Heart right ventricle (tissue), 16 donors: ENCODE results near the gene SKIC2. TPM values are rescaled to one million over a fixed set of nuclear protein-coding genes. Genes with fewer than 3 reads are reported as not detected.
"Not testable (repeated sequence)": the region's sequence is repeated elsewhere in the genome, so short reads cannot be mapped to it uniquely, and the experiment has no call there.

Experiments
- ATAC-seq, 8 donors: fragments of 200-7000 bp; cut with Tn5 transposase; one replicate each; pipeline ENCODE4 v1.9.1; 2020; ENCODE audit warnings: mild to moderate bottlenecking in 8 of 8, moderate library complexity in 8 of 8, moderate number of reproducible peaks in 1 of 8
- DNase-seq, 2 donors: peaks; one replicate each; pipeline ENCODE4 v3.0.0-alpha.2; 2020
- H3K27ac ChIP-seq, 10 donors: fragments of 200-600 bp; sonication (generic) in 2 of 10; one replicate each; pipeline versions ENCODE4 v1.5.0 to v1.8.0; 2020 to 2022; ENCODE audit warnings: mild to moderate bottlenecking in 3 of 10
- H3K27me3 ChIP-seq, 7 donors: fragments of 200-600 bp; one replicate each; pipeline ENCODE4 v1.8.0; 2021 to 2022; ENCODE audit warnings: mild to moderate bottlenecking in 2 of 7
- H3K36me3 ChIP-seq, 9 donors: fragments of 200-600 bp; sonication (generic) in 1 of 9; one replicate each; pipeline versions ENCODE4 v1.5.0 to v1.8.0; 2020 to 2022; ENCODE audit warnings: mild to moderate bottlenecking in 2 of 9
- H3K4me1 ChIP-seq, 9 donors: fragments of 200-600 bp; sonication (generic) in 1 of 9; one replicate each; pipeline versions ENCODE4 v1.5.0 to v1.8.0; 2020 to 2022; ENCODE audit warnings: mild to moderate bottlenecking in 4 of 9
- H3K4me3 ChIP-seq, 10 donors: fragments of 200-600 bp; sonication (generic) in 2 of 10; one replicate each; pipeline versions ENCODE4 v1.5.0 to v1.8.0; 2020 to 2022; ENCODE audit warnings: mild to moderate bottlenecking in 7 of 10, moderate library complexity in 2 of 10
- H3K9me3 ChIP-seq, 11 donors: fragments of 200-600 bp in 10 of 11; sonication (generic) in 2 of 11; one replicate each; pipeline versions ENCODE4 v1.5.0 to v1.8.0; 2013 to 2022; ENCODE audit warnings: mild to moderate bottlenecking in 2 of 11, control low read depth in 1 of 11, moderate library complexity in 1 of 11
- CTCF ChIP-seq, 9 donors: fragments of 200-600 bp; sonication (generic) in 2 of 9; IDR thresholded peaks; one replicate each; pipeline versions ENCODE4 v1.5.0 to v1.8.0; 2021 to 2022; ENCODE audit warnings: antibody characterized with exemption in 9 of 9, mild to moderate bottlenecking in 5 of 9, moderate library complexity in 1 of 9
- WGBS, 2 donors: extraction: QIAGEN DNeasy Blood & Tissue Kit; methylation state at CpG; one replicate each; pipeline ENCODE4 v1.1.7; 2013; ENCODE audit warnings: inconsistent platforms in 1 of 2; 5-methylcytosine and 5-hydroxymethylcytosine counted together
- intact Hi-C, 10 donors: fragments of 100-400 bp; cut with DNase I; formaldehyde crosslinking; loops; one replicate each; pipeline versions ENCODE4 v1.11.1 to v1.14.2; 2022
- polyA plus RNA-seq, 2 donors: library from polyadenylated mRNA; stranded (reverse); fragments of 200-250 nt; gene quantifications; one replicate each; pipeline ENCODE4 v1.2.3, GENCODE V29; 2013
- total RNA-seq, 10 donors: library from RNA; stranded (reverse); fragmentation: NEBNext Ultra II Directional in 3 of 10; extraction: Animal tissue kit (Norgen Biotek cat#: 25700) in 3 of 10; gene quantifications; one replicate each; pipeline versions ENCODE4 v1.2.1 to v1.2.4, GENCODE V29; 2021 to 2023
- donor health status: Arrhythmogenic right ventricular cardiomyopathy.
- donor health status: ischemic (EF 13 %, LVEDD 7.1; RV severe dilation, severe dysfunction).
- donor health status: healthy with polysubstance abuse.
- donor health status: DM: no; HTN: yes; CAD: no.
- donor health status: DM: no; HTN: no; CAD: no.
- donor health status: ischemic (EF 25% LVEDD 6.9; RV normal size, moderate dysfunction).
- donor health status: ischemic (EF 25% LVEDD 5.7; RV mildly dilated, moderate dysfunction).
- donor health status: healthy.
- donor health status: DM: yes; HTN: yes; CAD: no.
- donor health status: Ischemic cardiomyopathy.
- donor health status: ischemic (EF 35%, LVEDD 5.7; RV mildly dilated, moderate dysfunction).
- donor health status: nonischemic (EF 11% LVEDD 7.7; RV severe dilation, severe dysfunction).
- donor health status: DM: yes; HTN: yes; CAD: no.
- donor health status: PGD.
- donor health status: ischemic (EF 29% LVEDD 5.4; RV normal size, mild dysfunction).
- donor health status: nonischemic (EF 23%, LVEDD 6.1; RV moderate dilation, normal function).

Gene SKIC2
- total and polyA plus RNA-seq, 12 donors: 21.8 to 67.4 (median 34.4) TPM

DNA sequence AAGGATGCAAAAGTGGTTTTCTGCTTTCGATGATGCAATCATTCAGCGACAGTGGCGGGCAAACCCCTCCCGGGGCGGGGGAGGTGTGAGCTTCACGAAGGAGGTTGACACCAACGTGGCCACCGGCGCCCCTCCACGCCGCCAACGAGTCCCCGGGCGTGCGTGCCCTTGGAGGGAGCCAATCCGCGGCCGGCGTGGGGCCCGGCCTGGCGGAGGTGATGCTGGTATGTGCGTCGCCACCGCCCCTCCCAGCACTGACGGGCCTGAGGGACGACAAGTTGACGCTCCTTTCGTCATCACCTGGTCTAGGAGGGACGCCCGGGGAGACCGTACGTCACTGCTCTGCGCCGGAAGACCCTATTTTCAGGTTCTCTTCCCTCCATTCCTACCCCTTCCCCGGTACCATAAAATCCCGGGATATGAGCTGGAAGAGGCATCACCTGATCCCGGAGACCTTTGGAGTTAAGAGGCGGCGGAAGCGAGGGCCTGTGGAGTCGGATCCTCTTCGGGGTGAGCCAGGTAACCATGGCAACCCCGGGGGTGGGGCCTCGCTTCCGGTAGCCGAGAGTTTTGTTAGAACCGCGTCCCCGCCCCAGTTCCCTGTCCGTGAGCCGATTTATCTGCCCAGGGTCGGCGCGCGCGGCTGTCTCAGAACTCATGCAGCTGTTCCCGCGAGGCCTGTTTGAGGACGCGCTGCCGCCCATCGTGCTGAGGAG is 13.2 kb downstream of the SKIC2 start, which contains the start of gene DXO:
DXO (minus strand) TSS at position 146 of the 716 bp plus-strand sequence. CDS start 463 bp downstream, outside the sequence.
- intact Hi-C loops: loop anchor here in 3 of 10 donors (1.0 kb wide), 1 partner anchor 13 kb away; the partner anchor contains the start of gene SKIC2 (in 3 of the 3)
- peak; percentile 92 to 97 for DNase-seq

GRCh38 chr6:31972709-31973350 is 13.9 kb downstream of the SKIC2 start:
- Histone ChIP-seq H3K4me3 (peak overlapping the region; percentile 59 to 96 (median 74)), H3K27ac (peak overlapping the region; percentile 87 to 96 (median 94)), H3K36me3 (peaks cover 0 to 50% (median 11%) of the 10 kb centered on the region in 9 donors), H3K27me3 (no peaks in the 10 kb centered on the region), H3K4me1 (peaks cover 6 to 31% (median 24%) of the 10 kb centered on the region in 9 donors), H3K9me3 (no peaks in the 10 kb centered on the region)
- DNase-seq (no peak), ATAC-seq (no peak)
- WGBS, 2 donors: 6 to 7% methylated on average over 19 of the region's 19 CpGs
- TF ChIP-seq CTCF (IDR thresholded peaks at IDR 0.05): no peak
- intact Hi-C loops: loop anchor here in 3 of 10 donors (1.0 kb wide), 1 partner anchor 14 kb away; the partner anchor contains the start of gene SKIC2 (in 3 of the 3)

More for the DNA sequence above, 13.2 kb downstream of the SKIC2 start, which contains the start of gene DXO:
- Histone ChIP-seq H3K27ac (peak within 1 kb of the TSS; percentile 87 to 96 (median 94)), H3K4me1 (peaks cover 6 to 31% (median 24%) of the 10 kb centered on the region in 9 donors), H3K36me3 (peaks cover 0 to 55% (median 18%) of the 10 kb centered on the region in 9 donors), H3K4me3 (peak within 1 kb of the TSS; percentile 59 to 96 (median 74)), H3K27me3 (no peaks in the 10 kb centered on the region), H3K9me3 (no peaks in the 10 kb centered on the region)
- WGBS, 2 donors: 0 to 1% methylated on average over 62 of the region's 62 CpGs
- ATAC-seq: peak; percentile 95 to 97 (median 96)
- no peak for TF ChIP-seq CTCF (IDR thresholded peaks at IDR 0.05)

DNA sequence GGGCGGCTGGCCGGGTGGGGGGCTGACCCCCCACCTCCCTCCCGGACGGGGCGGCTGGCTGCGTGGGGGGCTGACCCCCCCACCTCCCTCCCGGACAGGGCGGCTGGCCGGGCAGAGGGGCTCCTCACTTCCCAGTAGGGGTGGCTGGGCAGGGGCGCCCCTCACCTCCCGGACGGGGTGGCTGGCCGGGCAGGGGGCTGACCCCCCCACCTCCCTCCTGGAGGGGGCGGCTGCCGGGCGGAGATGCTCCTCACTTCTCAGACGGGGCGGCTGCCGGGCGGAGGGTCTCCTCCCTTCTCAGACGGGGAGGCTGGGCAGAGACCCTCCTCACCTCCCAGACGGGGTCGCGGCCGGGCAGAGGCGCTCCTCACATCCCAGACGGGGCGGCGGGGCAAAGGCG is 17.1 kb downstream of the SKIC2 start:
- WGBS, 2 donors: 98% methylated on average over 26 to 29 of the region's 30 CpGs
- ATAC-seq, intact Hi-C loops, H3K27me3 ChIP-seq, DNase-seq, H3K9me3 ChIP-seq, H3K4me3 ChIP-seq, H3K27ac ChIP-seq: not testable (repeated sequence)
- Histone ChIP-seq H3K36me3 (peaks cover 0 to 41% (median 8%) of the 10 kb centered on the region in 9 donors), H3K4me1 (peaks cover 6 to 20% (median 16%) of the 10 kb centered on the region in 9 donors)

GRCh38 chr6:31977816-31978431 is 18.9 kb downstream of the SKIC2 start:
- no peak for TF ChIP-seq CTCF (IDR thresholded peaks at IDR 0.05)
- peaks cover 0 to 41% (median 8%) of the 10 kb centered on the region in 9 donors for H3K36me3 ChIP-seq
- H3K9me3 ChIP-seq: no peaks in the 10 kb centered on the region
- 96% methylated on average over 12 of the region's 12 CpGs for WGBS, 2 donors
- DNase-seq: no peak
- no peaks in the 10 kb centered on the region for H3K27me3 ChIP-seq
- intact Hi-C loops: no loop called here
- H3K27ac ChIP-seq: no peak overlapping the region
- peaks cover 4 to 9% (median 6%) of the 10 kb centered on the region in 9 donors for H3K4me1 ChIP-seq
- no peak for ATAC-seq
- H3K4me3 ChIP-seq: no peak overlapping the region
